Progenitor cell of endocrine pancreas (in vitro differentiated cells): ENCODE data around the gene IL1RN. TPM values are rescaled to one million over a fixed set of nuclear protein-coding genes. Genes with fewer than 3 reads are reported as not detected.

Experiments
- DNase-seq: peaks from one replicate; pipeline ENCODE4 v3.0.0; 2021; ENCODE audit warnings: low spot score; ENCODE audit not compliant: unreplicated experiment
- H3K27ac Mint-ChIP-seq: 2 replicates; pipeline ENCODE4 v1.8.0; 2021; ENCODE audit warnings: mild to moderate bottlenecking, moderate library complexity, mixed read lengths
- H3K27me3 Mint-ChIP-seq: 2 replicates; pipeline ENCODE4 v1.8.0; 2021; ENCODE audit warnings: mixed read lengths
- H3K36me3 Mint-ChIP-seq: 2 replicates; pipeline ENCODE4 v1.8.0; 2022; ENCODE audit warnings: mixed read lengths; ENCODE audit not compliant: insufficient read depth
- H3K4me1 Mint-ChIP-seq: 2 replicates; pipeline ENCODE4 v1.8.0; 2021; ENCODE audit warnings: low read depth, mixed read lengths
- H3K4me3 Mint-ChIP-seq: 2 replicates; pipeline ENCODE4 v1.8.0; 2021; ENCODE audit warnings: low read depth, mild to moderate bottlenecking, moderate library complexity, mixed read lengths
- H3K9me3 Mint-ChIP-seq: 2 replicates; pipeline ENCODE4 v1.8.0; 2021; ENCODE audit warnings: low read depth, mixed read lengths
- CTCF ChIP-seq: fragments of 200-600 bp; sonication (generic); IDR thresholded peaks from one replicate; pipeline ENCODE4 v1.5.0; 2021; ENCODE audit warnings: antibody characterized with exemption, mild to moderate bottlenecking; ENCODE audit not compliant: unreplicated experiment
- total RNA-seq: library from RNA; stranded (reverse); gene quantifications from 2 replicates; pipeline ENCODE4 v1.2.1, GENCODE V29; 2021

IL1RN gene
- total RNA-seq, 1 donor from 2014 or later = not detected

- H3K27ac Mint-ChIP-seq = no peak overlapping the region
- H3K36me3 Mint-ChIP-seq = peaks cover 4% of the 10 kb centered on the region
- H3K4me3 Mint-ChIP-seq = no peak overlapping the region
- no peaks in the 10 kb centered on the region for H3K27me3 Mint-ChIP-seq
- no peak for TF ChIP-seq CTCF
- DNase-seq = no peak
- peaks cover 17% of the 10 kb centered on the region for H3K4me1 Mint-ChIP-seq
- H3K9me3 Mint-ChIP-seq = no peaks in the 10 kb centered on the region
Observed at GRCh38 chr2:113164930-113165585, 37.7 kb downstream of the IL1RN start.

DNA sequence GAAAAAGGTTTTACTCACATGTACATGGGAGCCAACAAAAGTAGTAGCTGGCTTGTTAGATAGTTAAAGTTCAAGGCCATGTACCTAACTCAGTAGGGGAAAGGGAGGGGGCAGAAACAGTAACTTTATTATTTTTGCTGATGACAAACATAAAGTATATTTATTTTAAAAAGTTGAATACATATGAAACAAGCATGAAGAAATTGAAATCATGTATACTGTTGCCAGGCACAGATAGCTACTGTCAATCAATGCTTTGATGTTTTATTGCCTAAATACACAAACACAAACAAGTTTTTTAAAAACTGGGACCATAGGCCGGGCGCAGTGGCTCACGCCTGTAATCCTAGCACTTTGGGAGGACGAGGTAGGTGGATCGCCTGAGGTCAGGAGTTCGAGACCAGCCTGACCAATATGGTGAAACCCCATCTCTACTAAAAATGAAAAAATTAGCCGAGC is 38.8 kb downstream of the IL1RN start:
- Mint-ChIP-seq H3K9me3 (no peaks in the 10 kb centered on the region), H3K27ac (no peak overlapping the region), H3K4me3 (no peak overlapping the region), H3K36me3 (peaks cover 5% of the 10 kb centered on the region), H3K27me3 (no peaks in the 10 kb centered on the region), H3K4me1 (peaks cover 17% of the 10 kb centered on the region)
- TF ChIP-seq CTCF = no peak
- no peak for DNase-seq

DNA sequence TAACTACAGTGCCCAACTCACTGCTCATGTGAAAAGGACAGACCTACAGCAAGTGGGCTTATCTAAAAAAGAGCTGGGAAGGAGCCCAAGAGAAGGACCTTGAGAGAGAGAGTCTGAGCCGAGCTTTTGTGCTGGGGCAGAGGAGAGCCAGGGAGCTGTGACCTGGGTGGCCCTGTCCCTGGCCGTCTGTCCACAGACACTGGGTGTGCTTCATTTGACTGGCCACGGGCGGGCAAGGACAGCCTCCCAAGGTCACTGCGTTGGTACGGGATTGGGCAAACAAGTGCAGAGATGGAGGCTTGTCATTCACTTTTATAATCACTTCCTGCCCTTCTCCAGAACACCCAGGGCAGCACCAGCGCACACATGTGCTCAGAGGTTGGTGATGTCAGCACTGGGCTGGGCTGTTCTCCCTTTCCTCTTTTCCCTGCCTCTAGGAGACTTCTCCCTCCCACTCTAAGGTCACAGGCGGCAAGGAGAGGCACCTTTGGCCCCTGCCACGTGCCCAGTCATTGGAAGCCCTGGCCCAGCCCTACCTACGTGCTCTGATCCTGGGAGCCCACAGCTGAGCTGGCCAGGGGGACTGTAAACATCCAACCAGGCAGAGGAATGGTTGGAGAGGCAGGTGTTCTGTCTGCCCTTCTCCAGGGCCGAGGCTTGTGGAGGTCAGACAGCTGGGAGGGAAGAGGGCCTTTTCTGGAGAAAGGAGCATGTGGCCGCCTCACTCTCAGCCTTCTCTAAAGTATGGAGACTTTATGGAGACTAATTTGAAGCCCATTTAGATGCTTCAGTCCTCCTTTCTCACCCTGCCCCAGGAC is 39.9 kb downstream of the IL1RN start:
- TF ChIP-seq CTCF = no peak
- DNase-seq = no peak
- H3K36me3 Mint-ChIP-seq = peaks cover 6% of the 10 kb centered on the region
- no peak overlapping the region for H3K4me3 Mint-ChIP-seq
- no peaks in the 10 kb centered on the region for H3K9me3 Mint-ChIP-seq
- peak overlapping the region; percentile 22 for H3K27ac Mint-ChIP-seq
- H3K4me1 Mint-ChIP-seq = peaks cover 17% of the 10 kb centered on the region
- no peaks in the 10 kb centered on the region for H3K27me3 Mint-ChIP-seq

DNA sequence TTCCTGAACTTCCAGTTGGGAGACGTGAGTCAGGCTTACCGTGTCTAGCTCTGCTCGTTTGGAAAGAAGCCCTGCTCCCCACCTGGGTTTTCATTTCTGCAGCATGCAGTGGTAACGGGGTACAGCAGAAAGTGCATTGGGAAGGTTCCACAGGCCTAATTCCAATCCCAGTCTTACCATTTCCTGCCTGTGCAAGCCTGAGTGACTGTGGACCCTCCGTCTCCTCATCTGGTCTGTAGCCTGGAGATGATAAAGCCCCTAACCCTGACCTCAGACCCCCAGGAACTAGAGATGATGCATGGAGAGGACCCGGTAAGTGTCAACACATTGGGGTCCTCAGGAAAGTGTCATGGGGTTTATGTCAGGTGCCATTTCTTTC is 40.6 kb downstream of the IL1RN start:
- no peak for DNase-seq
- H3K4me3 Mint-ChIP-seq = no peak overlapping the region
- no peak for TF ChIP-seq CTCF
- H3K27me3 Mint-ChIP-seq = no peaks in the 10 kb centered on the region
- H3K27ac Mint-ChIP-seq = no peak overlapping the region
- H3K9me3 Mint-ChIP-seq = no peaks in the 10 kb centered on the region
- H3K36me3 Mint-ChIP-seq = peaks cover 6% of the 10 kb centered on the region
- H3K4me1 Mint-ChIP-seq = peaks cover 17% of the 10 kb centered on the region

DNA sequence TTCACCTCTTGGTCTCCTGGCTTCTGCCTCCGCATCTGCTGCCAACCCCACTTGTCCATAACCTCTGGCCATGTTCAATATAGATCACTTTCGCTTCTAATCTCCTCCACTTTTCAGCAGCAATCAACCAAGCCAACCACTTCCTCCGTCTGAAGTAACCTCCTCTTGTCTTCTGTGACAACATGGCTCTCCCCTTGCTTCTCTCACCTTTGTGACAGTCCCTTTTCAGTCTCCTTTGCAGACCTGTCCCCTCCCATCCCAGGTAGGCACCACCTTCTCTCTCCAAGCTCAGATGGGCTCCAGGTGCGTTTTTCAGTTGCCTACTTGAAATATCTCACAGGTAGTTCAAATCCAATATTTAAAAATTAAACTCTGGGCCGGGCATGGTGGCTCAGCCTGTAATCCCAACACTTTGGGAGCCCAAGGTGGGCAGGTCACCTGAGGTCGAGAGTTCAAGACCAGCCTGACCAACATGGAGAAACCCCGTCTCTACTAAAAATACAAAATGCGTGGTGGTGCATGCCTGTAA is 41.7 kb downstream of the IL1RN start:
- DNase-seq = no peak
- TF ChIP-seq CTCF = no peak
- H3K36me3 Mint-ChIP-seq = peaks cover 6% of the 10 kb centered on the region

More for the DNA sequence above, 41.7 kb downstream of the IL1RN start:
- Mint-ChIP-seq H3K27ac (no peak overlapping the region), H3K27me3 (no peaks in the 10 kb centered on the region), H3K4me1 (peaks cover 21% of the 10 kb centered on the region), H3K9me3 (no peaks in the 10 kb centered on the region), H3K4me3 (no peak overlapping the region)
